SH-SY5Y (cell line): ENCODE results near the gene PARP4.

Experiments
- GATA2 ChIP-seq: IDR thresholded peaks from 2 replicates; pipeline ENCODE4 v1.6.1; 2011; ENCODE audit warnings: mild to moderate bottlenecking, low read depth, low read length
- GATA3 ChIP-seq: IDR thresholded peaks from 2 replicates; pipeline ENCODE4 v1.6.1; 2011; ENCODE audit warnings: low read depth, mild to moderate bottlenecking, low read length, moderate library complexity

DNA sequence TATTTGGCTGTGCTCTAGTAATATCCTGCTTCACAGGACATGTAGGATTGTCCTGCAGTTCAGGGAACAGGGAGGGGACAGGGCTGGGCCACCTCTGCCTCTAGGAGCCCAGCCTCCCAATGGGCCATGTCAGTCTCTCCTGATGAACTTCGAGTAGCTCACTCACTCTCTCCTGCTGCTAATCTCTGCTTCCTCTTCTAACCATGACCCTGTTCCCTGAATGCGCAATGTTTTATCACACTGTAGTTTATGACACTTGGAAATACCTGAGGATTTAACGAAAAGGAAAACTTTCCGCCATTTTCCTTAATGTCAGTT, 9.2 kb downstream of the PARP4 start:
- TF ChIP-seq GATA2 (no peak), GATA3 (no peak)
